Colonic mucosa (tissue), 4 donors: ENCODE data around the gene SORCS3. TPM values are rescaled to one million over a fixed set of nuclear protein-coding genes. Genes with fewer than 3 reads are reported as not detected.

Experiments used
- DNase-seq: peaks from one replicate; pipeline ENCODE4 v3.0.0-alpha.2; 2020
- H3K27ac ChIP-seq: fragments of 200-600 bp; one replicate; pipeline ENCODE4 v1.8.0; 2021
- H3K27me3 ChIP-seq: fragments of 200-600 bp; one replicate; pipeline ENCODE4 v1.8.0; 2021
- H3K36me3 ChIP-seq: fragments of 200-600 bp; one replicate; pipeline ENCODE4 v1.8.0; 2021
- H3K4me1 ChIP-seq: fragments of 200-600 bp; one replicate; pipeline ENCODE4 v1.8.0; 2021; ENCODE audit warnings: mild to moderate bottlenecking
- H3K4me3 ChIP-seq: fragments of 200-600 bp; one replicate; pipeline ENCODE4 v1.8.0; 2021
- H3K9ac ChIP-seq, 2 donors: one replicate each; pipeline ENCODE4 v1.7.0; 2013; ENCODE audit warnings: control low read depth in 2 of 2, low read depth in 2 of 2, low read length in 2 of 2
- H3K9me3 ChIP-seq: fragments of 200-600 bp; one replicate; pipeline ENCODE4 v1.8.0; 2021
- intact Hi-C: fragments of 100-400 bp; cut with DNase I; formaldehyde crosslinking; loops from one replicate; pipeline ENCODE4 v1.14.1; 2022
- total RNA-seq, 2 donors: library from RNA; stranded (reverse); fragmentation: NEBNext Ultra II Directional in 1 of 2; extraction: Animal tissue kit (Norgen Biotek cat#: 25700) in 1 of 2; gene quantifications; one replicate each; pipeline ENCODE4 v1.2.1, GENCODE V29; 2021
- TF ChIP-seq, protein P1 (sequence below): fragments of 200-600 bp; IDR thresholded peaks from one replicate; pipeline ENCODE4 v1.8.0; 2022; ENCODE audit warnings: antibody characterized with exemption, mild to moderate bottlenecking
- donor health status: healthy.
- donor health status: DM: no; HTN: no; CAD: no.
- donor health status: DM: no; HTN: no; CAD: no.

SORCS3 gene
- total RNA-seq, 2 donors from 2014 or later: 0.08 TPM; not detected in 1

DNA sequence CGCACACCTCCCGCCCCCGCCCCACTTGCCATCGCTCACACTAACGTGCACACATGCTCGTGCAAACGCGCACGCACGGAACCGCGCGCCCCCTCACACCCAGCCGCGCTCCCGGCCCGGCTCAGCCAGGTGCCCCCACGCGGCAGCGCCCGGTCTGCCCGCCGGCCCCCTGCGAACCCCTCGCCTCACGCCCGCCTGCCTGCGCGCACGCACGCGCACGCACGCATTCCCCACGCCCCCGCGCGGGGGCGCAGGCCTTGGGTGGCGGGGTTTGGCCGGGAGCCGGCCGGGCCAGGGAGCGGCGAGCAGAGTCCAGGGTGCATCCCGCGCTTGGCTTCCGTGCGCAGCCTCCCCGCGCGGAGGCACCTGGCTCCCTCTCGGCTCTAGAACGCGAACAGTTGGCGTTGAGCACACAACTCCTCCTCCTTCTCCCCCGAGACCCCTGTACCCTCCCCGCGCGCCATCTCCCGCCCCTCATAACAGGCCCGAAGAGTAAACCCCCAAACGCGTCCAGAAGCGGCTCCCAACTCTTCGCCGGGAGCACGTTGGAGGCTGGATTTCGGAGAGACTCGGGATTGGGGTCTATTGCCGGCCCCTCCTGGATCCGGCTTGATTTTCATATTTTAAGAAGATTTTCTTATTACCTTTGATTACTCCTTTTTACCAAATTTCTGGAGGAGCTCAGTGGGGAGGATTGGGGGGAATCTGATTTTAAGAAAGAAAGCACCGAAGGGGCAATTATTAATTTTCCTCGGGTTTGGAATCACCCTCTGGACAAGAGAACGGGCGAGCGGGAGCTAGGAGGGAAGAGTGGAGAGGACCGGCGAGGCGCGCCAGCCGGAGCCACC, 527 bp upstream of the SORCS3 start:
- no peak overlapping the region for H3K9ac ChIP-seq
- H3K9me3 ChIP-seq: no peaks in the 10 kb centered on the region
- intact Hi-C loops: no loop called here
- no peaks in the 10 kb centered on the region for H3K4me1 ChIP-seq
- H3K4me3 ChIP-seq: no peak overlapping the region
- peaks cover 36% of the 10 kb centered on the region for H3K27me3 ChIP-seq
- no peaks in the 10 kb centered on the region for H3K36me3 ChIP-seq
- TF ChIP-seq, protein P1, sequence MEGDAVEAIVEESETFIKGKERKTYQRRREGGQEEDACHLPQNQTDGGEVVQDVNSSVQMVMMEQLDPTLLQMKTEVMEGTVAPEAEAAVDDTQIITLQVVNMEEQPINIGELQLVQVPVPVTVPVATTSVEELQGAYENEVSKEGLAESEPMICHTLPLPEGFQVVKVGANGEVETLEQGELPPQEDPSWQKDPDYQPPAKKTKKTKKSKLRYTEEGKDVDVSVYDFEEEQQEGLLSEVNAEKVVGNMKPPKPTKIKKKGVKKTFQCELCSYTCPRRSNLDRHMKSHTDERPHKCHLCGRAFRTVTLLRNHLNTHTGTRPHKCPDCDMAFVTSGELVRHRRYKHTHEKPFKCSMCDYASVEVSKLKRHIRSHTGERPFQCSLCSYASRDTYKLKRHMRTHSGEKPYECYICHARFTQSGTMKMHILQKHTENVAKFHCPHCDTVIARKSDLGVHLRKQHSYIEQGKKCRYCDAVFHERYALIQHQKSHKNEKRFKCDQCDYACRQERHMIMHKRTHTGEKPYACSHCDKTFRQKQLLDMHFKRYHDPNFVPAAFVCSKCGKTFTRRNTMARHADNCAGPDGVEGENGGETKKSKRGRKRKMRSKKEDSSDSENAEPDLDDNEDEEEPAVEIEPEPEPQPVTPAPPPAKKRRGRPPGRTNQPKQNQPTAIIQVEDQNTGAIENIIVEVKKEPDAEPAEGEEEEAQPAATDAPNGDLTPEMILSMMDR: no peak
- no peak for DNase-seq
- H3K27ac ChIP-seq: no peak overlapping the region

- TF ChIP-seq, protein P1: no peak
- no peaks in the 10 kb centered on the region for H3K4me1 ChIP-seq
- H3K4me3 ChIP-seq: no peak overlapping the region
- peaks cover 36% of the 10 kb centered on the region for H3K27me3 ChIP-seq
- H3K36me3 ChIP-seq: no peaks in the 10 kb centered on the region
- H3K9me3 ChIP-seq: no peaks in the 10 kb centered on the region
- H3K27ac ChIP-seq: no peak overlapping the region
- no peak for DNase-seq
- intact Hi-C loops: no loop called here
- no peak overlapping the region for H3K9ac ChIP-seq
These were observed 1.0 kb downstream of the SORCS3 start for GRCh38 chr10:104641937-104642657.

- Histone ChIP-seq H3K27me3 (peaks cover 36% of the 10 kb centered on the region), H3K36me3 (no peaks in the 10 kb centered on the region), H3K4me3 (no peak overlapping the region), H3K27ac (no peak overlapping the region), H3K4me1 (no peaks in the 10 kb centered on the region), H3K9me3 (no peaks in the 10 kb centered on the region), H3K9ac (no peak overlapping the region)
- TF ChIP-seq, protein P1: no peak
- intact Hi-C loops: no loop called here
- peak; percentile 35 for DNase-seq
These were observed 1.7 kb downstream of the SORCS3 start for GRCh38 chr10:104642658-104643302.

DNA sequence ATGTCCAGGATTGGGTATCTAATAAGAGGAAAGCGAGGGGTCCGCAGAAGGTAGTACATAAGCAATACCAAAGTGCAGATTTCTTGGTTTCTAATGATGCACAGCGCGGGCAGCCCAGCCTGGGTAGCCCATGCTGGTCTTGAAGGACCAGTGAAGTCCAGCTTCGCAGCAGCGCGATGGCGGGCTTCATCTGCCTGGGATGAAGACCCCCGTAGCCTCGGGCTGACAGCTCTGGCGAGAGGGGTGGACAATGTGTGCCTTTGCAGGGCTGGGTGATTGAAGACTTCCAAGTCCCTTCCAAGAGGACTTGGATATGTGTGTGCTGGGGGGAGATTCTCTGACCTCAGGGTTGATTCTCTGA, 2.2 kb downstream of the SORCS3 start:
- Histone ChIP-seq H3K4me3 (no peak overlapping the region), H3K36me3 (no peaks in the 10 kb centered on the region), H3K4me1 (no peaks in the 10 kb centered on the region), H3K9ac (no peak overlapping the region), H3K9me3 (no peaks in the 10 kb centered on the region), H3K27me3 (peaks cover 36% of the 10 kb centered on the region), H3K27ac (no peak overlapping the region)
- no peak for DNase-seq
- intact Hi-C loops: no loop called here
- TF ChIP-seq, protein P1: no peak

DNA sequence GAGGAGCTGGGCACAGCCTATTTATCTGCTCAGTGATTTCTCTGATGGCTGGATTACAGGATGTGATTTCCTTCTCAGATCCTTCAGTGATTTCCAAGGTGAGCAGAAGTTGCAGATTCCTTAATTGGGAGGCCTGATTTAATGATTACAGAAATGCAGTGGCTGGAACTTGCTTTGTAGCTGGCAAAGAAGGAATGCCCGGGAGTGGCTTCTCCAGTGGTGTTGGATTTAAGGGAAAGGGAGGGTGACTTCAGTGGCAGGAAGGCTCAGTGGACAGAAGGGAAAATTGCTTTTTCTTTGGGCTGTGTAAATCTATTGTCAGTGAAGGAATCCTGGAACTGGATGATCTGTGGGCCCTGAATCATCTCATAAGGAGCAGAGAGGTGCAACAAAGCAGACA, 5.1 kb downstream of the SORCS3 start:
- intact Hi-C loops: no loop called here
- no peaks in the 10 kb centered on the region for H3K4me1 ChIP-seq
- TF ChIP-seq, protein P1: no peak
- no peak overlapping the region for H3K27ac ChIP-seq
- H3K27me3 ChIP-seq: peaks cover 19% of the 10 kb centered on the region
- H3K9ac ChIP-seq: no peak overlapping the region
- no peaks in the 10 kb centered on the region for H3K36me3 ChIP-seq
- H3K9me3 ChIP-seq: no peaks in the 10 kb centered on the region
- H3K4me3 ChIP-seq: no peak overlapping the region
- no peak for DNase-seq
